Kidney (tissue), 14 donors: ENCODE measurements around the gene POLD4. TPM values are rescaled to one million over a fixed set of nuclear protein-coding genes. Genes with fewer than 3 reads are reported as not detected.

Experiments
- DNase-seq, 5 donors: peaks; one replicate each; pipeline ENCODE4 v3.0.0-alpha.2; 2013 to 2020
- FAIRE-seq: peaks from 2 replicates; lab custom pipeline; 2012; peaks lifted over from hg19 to GRCh38; lab: Jason Lieb, UNC
- H3K27ac ChIP-seq, 2 donors: one replicate each; pipeline ENCODE4 v1.7.0; 2013; ENCODE audit warnings: low read depth in 2 of 2, low read length in 2 of 2, inconsistent platforms in 1 of 2
- H3K27me3 ChIP-seq: one replicate; pipeline ENCODE4 v1.7.1; 2013; ENCODE audit warnings: low read length, inconsistent platforms; ENCODE audit not compliant: control insufficient read depth, insufficient read depth
- H3K36me3 ChIP-seq, 3 donors: one replicate each; pipeline versions ENCODE4 v1.7.0 to v1.7.1; 2013; ENCODE audit warnings: low read length in 3 of 3, control low read depth in 1 of 3, inconsistent platforms in 1 of 3; ENCODE audit not compliant: insufficient read depth in 3 of 3, control insufficient read depth in 2 of 3
- H3K4me1 ChIP-seq, 3 donors: one replicate each; pipeline versions ENCODE4 v1.7.0 to v1.7.1; 2013; ENCODE audit warnings: low read length in 3 of 3, inconsistent platforms in 1 of 3, low read depth in 1 of 3; ENCODE audit not compliant: control insufficient read depth in 2 of 3, insufficient read depth in 2 of 3
- H3K4me3 ChIP-seq, 3 donors: one replicate each; pipeline versions ENCODE4 v1.7.0 to v1.8.1; 2013; ENCODE audit warnings: low read length in 3 of 3, control low read depth in 1 of 3, inconsistent platforms in 1 of 3
- H3K9ac ChIP-seq, 3 donors: one replicate each; pipeline versions ENCODE4 v1.7.0 to v1.7.1; 2013; ENCODE audit warnings: low read length in 3 of 3, control low read depth in 1 of 3, inconsistent platforms in 1 of 3
- H3K9me3 ChIP-seq, 3 donors: one replicate each; pipeline versions ENCODE4 v1.7.0 to v1.7.1; 2013; ENCODE audit warnings: low read length in 3 of 3, control low read depth in 1 of 3, inconsistent platforms in 1 of 3; ENCODE audit not compliant: control insufficient read depth in 2 of 3, insufficient read depth in 1 of 3
- CTCF ChIP-seq: IDR thresholded peaks from 3 replicates; pipeline ENCODE4 v1.5.1; 2012; ENCODE audit warnings: mild to moderate bottlenecking, moderate library complexity, borderline replicate concordance; ENCODE audit not compliant: insufficient read depth; ENCODE audit errors: extremely low read depth
- intact Hi-C: fragments of 100-400 bp; cut with DNase I; formaldehyde crosslinking; loops from one replicate; pipeline ENCODE4 v1.11.1; 2022
- polyA plus RNA-seq: library from polyadenylated mRNA; stranded (reverse); fragments of 350-450 nt; fragmentation: Illumina TruSeq; extraction: RNeasy Lipid Tissue Mini Kit (QIAGEN cat#74804); gene quantifications from one replicate; pipeline ENCODE4 v1.2.3, GENCODE V29; 2014; ENCODE audit warnings: low read depth, low replicate concordance; ENCODE audit not compliant: insufficient read depth
- total RNA-seq: library from RNA; stranded (reverse); fragmentation: NEBNext Ultra II Directional; extraction: Animal tissue kit (Norgen Biotek cat#: 25700); gene quantifications from one replicate; pipeline ENCODE4 v1.2.1, GENCODE V29; 2021
- donor health status: control.
- donor health status: control.
- donor health status: control.
- donor health status: control.
- donor health status: control.
- donor health status: DM: yes; HTN: yes; CAD: no.
- donor health status: Normal renal cell carcinoma (clear cell type).

The POLD4 gene
- total and polyA plus RNA-seq, 2 donors from 2014 or later = 54.4 to 174 TPM

DNA sequence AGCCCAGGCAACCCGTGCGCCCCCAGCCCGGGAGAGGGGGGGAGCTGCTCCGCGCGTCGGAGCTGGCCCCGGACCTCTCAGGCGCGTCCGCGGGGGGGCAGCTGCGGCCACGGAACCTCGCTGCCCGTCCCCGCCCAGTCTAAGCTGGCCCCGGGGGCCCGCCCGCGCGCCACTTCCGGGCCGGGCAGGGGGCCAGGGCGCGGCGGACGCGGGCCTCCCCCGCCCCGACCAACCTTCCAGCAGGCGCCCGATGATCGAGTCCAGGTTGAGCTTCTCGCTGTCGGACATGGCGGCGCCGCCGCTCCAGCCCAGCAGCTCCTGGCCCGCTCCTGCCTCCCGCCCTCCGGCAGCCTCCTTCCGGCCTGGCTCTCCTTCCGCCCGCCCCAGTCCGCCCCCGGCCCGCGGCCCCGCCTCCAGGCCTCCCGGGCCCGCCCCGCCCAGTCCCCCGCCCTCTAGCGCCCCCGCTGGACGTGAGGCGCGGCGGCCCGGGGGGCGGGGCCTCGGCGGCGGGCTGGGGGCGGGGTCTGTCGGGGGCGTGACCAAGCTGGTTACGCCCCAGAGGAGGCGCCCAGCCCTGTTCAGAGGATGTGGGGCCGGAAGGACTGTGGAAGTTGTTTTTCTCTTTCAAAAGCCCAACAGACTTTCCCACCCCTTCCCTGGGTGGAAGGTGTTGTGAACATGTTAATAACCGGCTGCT lies 48.3 kb upstream of the POLD4 start, which contains the start of gene PPP1CA:
TSS of gene PPP1CA (minus strand) at position 364 of the 697 bp plus-strand sequence. CDS start at position 288, 76 bp downstream.
- Histone ChIP-seq H3K4me3 (peak within 1 kb of the TSS; percentile 61 to 83 (median 71)), H3K36me3 (peaks cover 0 to 19% (median 2%) of the 10 kb centered on the region in 3 donors), H3K9ac (peak within 1 kb of the TSS; percentile 39 to 92 (median 90)), H3K9me3 (no peaks in the 10 kb centered on the region), H3K27ac (peak within 1 kb of the TSS; percentile 78 to 88), H3K27me3 (no peaks in the 10 kb centered on the region), H3K4me1 (peaks cover 0 to 15% (median 5%) of the 10 kb centered on the region in 3 donors)
- intact Hi-C loops = no loop called here
- FAIRE-seq (no peak), DNase-seq (peak; percentile 94 to 97 (median 96))
- TF ChIP-seq CTCF = peak; percentile 19

GRCh38 chr11:67400942-67401494 lies 47.7 kb upstream of the POLD4 start:
- intact Hi-C loops = no loop called here
- Histone ChIP-seq H3K27me3 (no peaks in the 10 kb centered on the region), H3K4me3 (peak overlapping the region; percentile 5 to 83 (median 71)), H3K36me3 (peaks cover 0 to 19% (median 2%) of the 10 kb centered on the region in 3 donors), H3K9ac (peak overlapping the region; percentile 13 to 92 (median 90)), H3K4me1 (peaks cover 0 to 15% (median 5%) of the 10 kb centered on the region in 3 donors), H3K9me3 (no peaks in the 10 kb centered on the region), H3K27ac (peak overlapping the region; percentile 74 to 88)
- DNase-seq (no peak), FAIRE-seq (no peak)
- TF ChIP-seq CTCF = no peak

DNA sequence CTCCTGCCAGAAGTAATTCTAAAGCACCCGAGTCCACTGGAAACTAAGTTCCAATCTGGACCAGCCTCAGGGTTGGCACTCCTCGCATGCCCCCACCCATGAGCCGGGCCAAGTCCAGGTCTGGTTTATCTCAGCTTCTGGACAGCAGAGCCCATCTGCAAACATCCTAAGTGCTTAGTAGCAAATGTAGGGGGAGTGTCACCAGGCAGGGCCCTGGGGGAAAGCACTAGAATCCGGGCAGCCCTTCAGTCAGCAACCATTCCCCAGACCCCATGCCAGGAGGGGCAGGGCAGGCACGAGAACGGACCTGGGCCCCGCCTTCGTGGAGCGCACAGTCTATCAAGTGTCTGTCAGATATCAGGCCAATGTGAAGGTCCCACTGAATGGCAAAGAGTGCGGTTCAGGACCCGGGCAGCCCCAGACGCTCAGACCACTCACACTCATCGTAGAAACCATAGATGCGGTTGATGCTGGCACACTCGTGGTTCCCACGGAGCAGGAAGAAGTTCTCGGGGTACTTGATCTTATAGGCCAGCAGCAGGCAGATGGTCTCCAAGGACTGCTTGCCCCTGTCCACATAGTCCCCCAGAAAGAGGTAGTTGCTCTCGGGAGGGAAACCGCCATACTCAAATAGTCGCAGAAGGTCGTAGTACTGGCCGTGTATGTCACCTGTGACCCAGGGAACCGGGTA lies 47.0 kb upstream of the POLD4 start:
- intact Hi-C loops = no loop called here
- peaks cover 0 to 19% (median 2%) of the 10 kb centered on the region in 3 donors for H3K36me3 ChIP-seq
- H3K9ac ChIP-seq = peak overlapping the region; percentile 13 to 92 (median 90)
- no peak for DNase-seq
- H3K27me3 ChIP-seq = no peaks in the 10 kb centered on the region
- no peaks in the 10 kb centered on the region for H3K9me3 ChIP-seq
- no peak for FAIRE-seq
- peak overlapping the region; percentile 5 to 83 (median 71) for H3K4me3 ChIP-seq
- TF ChIP-seq CTCF = no peak
- H3K27ac ChIP-seq = no peak overlapping the region
- H3K4me1 ChIP-seq = peaks cover 0 to 15% (median 5%) of the 10 kb centered on the region in 3 donors
